GM18502 (cell line): ENCODE measurements around the gene COPG2.
"Not testable (repeated sequence)": the region's sequence is repeated elsewhere in the genome, so short reads cannot be mapped to it uniquely, and the experiment has no call there.

Experiments
- ATAC-seq: cut with Tn5 transposase; IDR thresholded peaks from one replicate; pipeline ENCODE4 v1.9.1; 2021; ENCODE audit warnings: mild to moderate bottlenecking; ENCODE audit not compliant: unreplicated experiment, poor library complexity

Gene COPG2

GRCh38 chr7:130570144-130570543 is 98.4 kb downstream of the COPG2 start:
- ATAC-seq: not testable (repeated sequence)

- no peak for ATAC-seq
These were observed 101.7 kb downstream of the COPG2 start for GRCh38 chr7:130566898-130567280.

GRCh38 chr7:130566168-130566897 is 102.2 kb downstream of the COPG2 start:
- ATAC-seq: no peak

DNA sequence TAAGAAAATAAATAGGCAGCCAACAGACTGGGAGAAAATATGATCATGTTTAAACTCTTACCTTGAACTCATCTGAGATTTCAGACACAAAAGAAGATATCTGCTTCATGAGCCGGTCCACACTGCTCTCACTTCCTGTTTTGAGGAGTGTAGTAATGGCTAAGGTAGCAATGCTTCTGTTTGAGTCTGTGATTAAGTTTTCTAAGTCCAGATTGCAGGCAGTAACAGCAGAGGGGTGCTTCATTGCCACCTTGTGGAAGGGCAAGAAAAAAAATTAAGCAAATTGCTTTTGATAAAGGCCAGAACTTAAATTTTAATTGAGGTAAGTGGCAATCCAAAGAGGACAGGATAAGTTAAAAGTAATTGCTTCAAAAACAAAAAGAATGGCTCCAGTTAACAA is 107.6 kb downstream of the COPG2 start:
- ATAC-seq: peak; percentile 84

GRCh38 chr7:130559184-130559583 is 109.4 kb downstream of the COPG2 start:
- no peak for ATAC-seq

- ATAC-seq: no peak
These were observed 114.1 kb downstream of the COPG2 start for GRCh38 chr7:130554481-130554880.

- ATAC-seq: no peak
These were observed 115.0 kb downstream of the COPG2 start for GRCh38 chr7:130553398-130554029.

DNA sequence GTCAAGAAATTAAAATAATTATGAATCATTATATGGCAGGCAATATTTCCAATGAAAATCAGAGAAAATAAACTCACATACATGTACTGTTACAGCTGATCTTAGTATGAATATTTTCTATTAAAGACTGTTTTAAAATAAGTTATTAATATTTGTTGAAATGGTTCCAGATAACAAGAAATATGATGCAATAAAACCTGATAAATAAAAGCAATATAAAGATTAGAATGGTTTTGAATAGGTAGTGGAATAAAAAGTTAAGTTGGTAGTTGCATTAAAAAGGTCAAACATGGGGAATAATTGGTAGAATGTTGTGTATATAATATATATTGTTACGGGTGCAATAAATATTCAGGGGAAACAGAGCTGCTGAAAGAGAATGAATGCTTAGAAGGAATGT is 124.2 kb downstream of the COPG2 start:
- no peak for ATAC-seq

DNA sequence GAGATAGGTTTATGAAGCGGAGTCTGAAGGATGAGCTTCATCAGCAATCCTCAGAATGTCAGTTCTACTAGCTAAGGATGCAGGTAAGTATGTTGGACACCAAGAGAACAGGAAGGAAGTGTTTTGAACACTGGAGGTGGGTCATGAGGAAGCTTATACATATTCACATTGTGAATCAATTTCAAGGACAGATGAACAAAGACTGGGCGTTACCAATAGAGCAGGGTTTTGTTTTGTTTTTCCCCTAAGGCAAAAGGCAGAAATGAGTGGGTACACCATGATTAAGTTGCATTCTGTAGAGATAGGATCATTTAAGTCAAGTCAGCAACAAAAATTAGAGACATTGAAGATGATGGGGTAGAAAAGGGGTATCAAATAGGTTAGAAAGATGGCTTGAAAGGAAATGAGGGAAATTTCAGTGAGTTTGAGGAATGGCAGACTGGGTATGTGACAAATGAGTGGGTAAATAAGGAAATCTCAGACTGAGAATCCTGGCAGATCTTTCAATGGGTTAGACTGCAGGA is 125.0 kb downstream of the COPG2 start:
- no peak for ATAC-seq

GRCh38 chr7:130542297-130542696 is 126.3 kb downstream of the COPG2 start:
- ATAC-seq: not testable (repeated sequence)

DNA sequence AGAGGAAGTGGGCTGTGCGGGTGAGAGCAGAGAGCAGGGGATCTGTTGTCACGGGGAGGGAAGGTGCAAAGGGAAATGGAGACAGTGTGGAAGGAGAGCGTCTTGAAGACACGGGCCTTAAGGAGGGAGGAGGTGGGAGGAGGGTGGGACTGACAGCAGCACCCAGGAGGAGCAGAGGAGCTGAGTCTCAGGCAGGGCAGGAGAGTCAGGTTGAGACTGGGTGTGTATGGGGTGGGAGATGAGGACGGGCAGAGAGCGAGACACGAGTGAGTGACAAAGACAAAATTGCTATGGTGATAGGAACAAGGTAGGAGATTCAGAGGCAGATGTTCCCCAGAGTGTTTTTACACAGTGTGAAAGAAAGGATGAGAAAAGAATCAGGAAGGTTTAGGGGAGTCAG is 127.3 kb downstream of the COPG2 start:
- not testable (repeated sequence) for ATAC-seq

- not testable (repeated sequence) for ATAC-seq
These were observed 130.7 kb downstream of the COPG2 start for GRCh38 chr7:130537894-130538293.

- ATAC-seq: no peak
These were observed 139.1 kb downstream of the COPG2 start for GRCh38 chr7:130529417-130529816.

DNA sequence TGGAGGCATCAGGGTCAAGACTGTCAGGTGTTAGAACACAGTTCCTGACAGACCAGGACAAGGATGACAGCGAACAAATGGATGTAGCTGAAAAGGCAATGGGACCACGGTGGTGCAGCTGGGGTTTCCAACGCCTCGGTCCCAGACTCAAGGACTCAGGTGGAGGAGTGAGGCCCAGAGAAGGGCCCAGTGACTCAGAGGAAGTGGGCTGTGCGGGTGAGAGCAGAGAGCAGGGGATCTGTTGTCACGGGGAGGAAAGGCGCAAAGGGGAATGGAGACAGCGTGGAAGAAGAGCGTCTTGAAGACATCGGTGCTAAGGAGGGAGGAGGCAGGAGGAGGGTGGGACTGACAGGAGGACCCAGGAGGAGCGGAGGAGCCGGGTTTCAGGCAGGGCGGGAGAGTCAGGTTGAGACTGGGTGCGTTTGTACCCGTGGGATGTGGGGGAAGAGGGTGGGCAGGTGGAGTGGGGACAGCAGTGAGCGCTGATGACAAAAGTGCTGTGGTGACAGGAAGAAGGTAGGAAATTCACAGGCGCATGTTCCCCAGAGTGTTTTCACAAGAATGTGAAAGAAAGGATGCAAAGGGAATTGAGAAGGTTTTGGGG is 140.7 kb downstream of the COPG2 start:
- ATAC-seq: not testable (repeated sequence)

GRCh38 chr7:130524628-130525027 is 143.9 kb downstream of the COPG2 start:
- no peak for ATAC-seq

DNA sequence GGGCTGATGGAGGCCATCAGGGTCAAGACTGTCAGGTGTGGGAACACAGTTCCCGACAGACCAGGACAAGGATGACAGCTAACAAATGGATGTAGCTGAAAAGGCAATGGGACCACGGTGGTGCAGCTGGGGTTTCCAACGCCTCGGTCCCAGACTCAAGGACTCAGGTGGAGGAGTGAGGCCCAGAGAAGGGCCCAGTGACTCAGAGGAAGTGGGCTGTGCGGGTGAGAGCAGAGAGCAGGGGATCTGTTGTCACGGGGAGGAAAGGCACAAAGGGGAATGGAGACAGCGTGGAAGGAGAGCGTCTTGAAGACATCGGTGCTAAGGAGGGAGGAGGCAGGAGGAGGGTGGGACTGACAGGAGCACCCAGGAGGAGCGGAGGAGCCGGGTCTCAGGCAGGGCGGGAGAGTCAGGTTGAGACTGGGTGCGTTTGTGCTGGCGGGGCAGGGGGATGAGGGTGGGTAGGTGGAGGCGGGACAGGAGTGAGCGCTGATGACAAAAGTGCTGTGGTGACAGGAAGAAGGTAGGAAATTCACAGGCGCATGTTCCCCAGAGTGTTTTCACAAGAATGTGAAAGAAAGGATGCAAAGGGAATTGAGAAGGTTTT is 144.9 kb downstream of the COPG2 start:
- not testable (repeated sequence) for ATAC-seq

DNA sequence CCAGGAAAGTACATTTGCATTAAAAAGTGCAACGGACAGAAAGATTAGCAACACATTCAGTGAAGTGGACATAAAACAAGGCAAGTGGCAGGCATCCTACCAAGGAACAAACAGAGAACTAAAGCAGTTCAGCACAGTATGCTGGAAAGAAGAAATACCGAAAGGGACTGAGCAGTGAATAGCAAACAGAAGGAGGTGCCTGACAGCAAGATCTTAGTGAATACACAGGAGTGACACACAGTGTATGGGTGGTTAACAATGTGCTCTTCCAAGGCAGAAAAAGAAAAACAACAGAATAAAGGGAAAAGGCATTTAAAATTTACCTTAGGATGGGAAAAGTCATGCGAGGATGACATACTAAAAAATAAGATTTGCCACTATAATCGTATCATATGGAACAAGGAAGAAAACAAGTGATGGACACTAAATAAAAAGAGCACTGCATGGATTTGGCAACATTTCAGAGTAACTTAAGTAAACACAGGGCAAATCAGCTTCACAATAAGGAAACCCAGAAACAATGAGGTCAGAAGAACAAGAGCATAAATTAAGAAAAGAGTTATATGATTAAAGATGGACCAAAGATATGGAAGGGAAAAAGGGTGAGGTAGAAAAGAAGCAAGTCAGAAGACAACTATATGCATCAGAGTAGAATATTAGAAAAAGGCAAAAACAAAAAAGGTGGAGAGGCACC is 147.1 kb downstream of the COPG2 start:
- no peak for ATAC-seq

DNA sequence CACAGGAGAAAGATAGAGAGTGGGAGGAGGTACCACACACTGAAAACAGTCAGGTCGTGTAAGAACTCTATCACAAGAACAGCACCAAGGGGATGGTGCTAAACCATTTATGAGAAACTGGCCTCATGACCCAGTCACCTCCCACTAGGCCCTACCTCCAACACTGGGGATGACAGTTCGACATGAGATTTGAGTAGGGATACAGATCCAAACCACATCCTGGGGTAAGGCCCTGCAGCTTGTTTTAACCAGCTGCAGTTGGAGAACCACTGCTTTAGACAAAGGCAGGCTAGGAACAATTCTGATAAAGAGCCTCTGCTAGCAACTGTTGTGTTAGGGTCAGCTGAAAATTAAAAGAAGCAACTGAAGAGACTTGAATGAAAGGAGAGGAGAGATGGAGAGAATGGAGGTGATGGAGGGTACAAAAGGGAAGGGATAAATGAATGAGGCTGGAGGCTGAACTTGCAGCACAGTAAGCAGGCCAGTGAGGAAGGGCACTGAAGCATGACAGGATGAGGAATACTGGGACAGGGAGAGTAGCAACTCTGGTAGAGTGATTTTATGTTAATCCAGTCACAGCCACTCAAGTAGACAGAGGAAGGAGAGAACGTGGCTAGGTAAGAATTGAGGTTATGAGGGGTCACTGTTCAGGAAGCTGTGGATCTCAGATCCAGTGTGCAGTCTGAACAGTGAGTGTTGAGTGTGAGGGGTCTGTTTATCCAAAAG is 153.1 kb downstream of the COPG2 start:
- no peak for ATAC-seq

GRCh38 chr7:130513447-130513846 is 155.1 kb downstream of the COPG2 start:
- no peak for ATAC-seq

DNA sequence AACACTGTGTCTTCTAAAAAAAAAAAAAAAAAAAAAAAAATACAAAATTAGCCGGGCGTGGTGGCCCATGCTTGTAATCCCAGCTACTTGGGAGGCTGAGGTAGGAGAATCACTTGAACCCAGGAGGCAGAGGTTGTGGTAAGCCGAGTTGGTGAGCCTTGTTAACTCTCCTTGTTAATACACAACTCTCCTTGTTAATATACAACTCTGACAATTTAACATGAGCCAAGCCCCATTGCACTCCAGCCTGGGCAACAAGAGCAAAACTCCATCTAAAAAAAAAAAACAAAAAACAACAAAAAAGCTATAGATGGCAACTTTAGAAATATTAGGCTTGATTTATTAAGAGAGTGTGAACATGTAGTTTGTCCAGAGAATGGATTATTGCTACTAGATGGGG is 156.5 kb downstream of the COPG2 start:
- not testable (repeated sequence) for ATAC-seq
